SK-N-SH (cell line): ENCODE results near the gene ANO9. TPM values are rescaled to one million over a fixed set of nuclear protein-coding genes. Genes with fewer than 3 reads are reported as not detected.

Experiments
- CTCF ChIA-PET: fragments of 300-600, 350-600 bp; formaldehyde crosslinking; extraction: SDS; loops from one replicate; lab custom pipeline; 2021; lab: Yijun Ruan, JAX
- POLR2A ChIA-PET: fragments of 350-600 bp; sonication (Branson Sonifier 250); formaldehyde crosslinking; extraction: SDS; loops from one replicate; lab custom pipeline; 2020; ENCODE audit warnings: antibody characterized with exemption, inconsistent platforms; lab: Yijun Ruan, JAX
- DNase-seq: peaks from one replicate; pipeline ENCODE4 v3.0.0; 2012
- H2AFZ ChIP-seq: fragments of 200-600 bp; sonication (generic); 2 replicates; pipeline ENCODE4 v1.8.1; 2016; ENCODE audit warnings: antibody characterized with exemption, mild to moderate bottlenecking, low read depth
- H3F3A ChIP-seq: fragments of 200-600 bp; sonication (generic); replicated peaks from 2 replicates; pipeline ENCODE3; 2016; ENCODE audit warnings: antibody characterized with exemption, mild to moderate bottlenecking; ENCODE audit not compliant: insufficient read depth
- H3K27ac ChIP-seq, 2 experiments: fragments of 200-500 bp in 1 of 2; fragments of 200-600 bp in 1 of 2; sonication (Bioruptor generic) in 1 of 2; sonication (generic), shearing (Covaris generic) in 1 of 2; 2 replicates each; pipeline versions ENCODE4 v1.5.1 to v1.6.1; 2014 to 2016; ENCODE audit warnings: low read depth in 2 of 2, inconsistent platforms in 1 of 2, low read length in 1 of 2, mild to moderate bottlenecking in 1 of 2, mixed read lengths in 1 of 2
- H3K27me3 ChIP-seq: fragments of 200-600 bp; sonication (generic), shearing (Covaris generic); 2 replicates; pipeline ENCODE4 v1.6.1; 2016; ENCODE audit warnings: mixed run types; ENCODE audit not compliant: insufficient read depth
- H3K36me3 ChIP-seq, 2 experiments: fragments of 200-500 bp in 1 of 2; fragments of 200-600 bp in 1 of 2; sonication (Bioruptor generic) in 1 of 2; sonication (generic) in 1 of 2; replicated peaks in 1 of 2; 2 replicates each; pipeline versions ENCODE3 to v1.5.1; 2014 to 2016; ENCODE audit warnings: low read length in 1 of 2, mild to moderate bottlenecking in 1 of 2; ENCODE audit not compliant: insufficient read depth in 2 of 2, control insufficient read depth in 1 of 2
- H3K4me1 ChIP-seq, 2 experiments: fragments of 200-500 bp in 1 of 2; fragments of 200-600 bp in 1 of 2; sonication (Bioruptor generic) in 1 of 2; sonication (generic), shearing (Covaris generic) in 1 of 2; 2 replicates each; pipeline versions ENCODE4 v1.5.1 to v1.6.1; 2014 to 2016; ENCODE audit warnings: low read depth in 1 of 2, low read length in 1 of 2, mixed run types in 1 of 2; ENCODE audit not compliant: insufficient read depth in 2 of 2, control insufficient read depth in 1 of 2
- H3K4me2 ChIP-seq: fragments of 200-600 bp; sonication (generic), shearing (Covaris generic); 2 replicates; pipeline ENCODE4 v1.6.1; 2017; ENCODE audit warnings: mixed run types
- H3K4me3 ChIP-seq, 2 experiments: fragments of 200-500 bp in 1 of 2; fragments of 200-600 bp in 1 of 2; sonication (Bioruptor generic) in 1 of 2; sonication (generic), shearing (Covaris generic) in 1 of 2; 2 replicates each; pipeline versions ENCODE4 v1.5.1 to v1.8.1; 2014 to 2016; ENCODE audit warnings: low read depth in 2 of 2, inconsistent platforms in 1 of 2, low read length in 1 of 2, mild to moderate bottlenecking in 1 of 2, mixed read lengths in 1 of 2, moderate library complexity in 1 of 2
- H3K79me2 ChIP-seq: fragments of 200-600 bp; sonication (generic); 2 replicates; pipeline ENCODE4 v1.8.1; 2017; ENCODE audit warnings: mild to moderate bottlenecking; ENCODE audit not compliant: insufficient read depth
- H3K9ac ChIP-seq: fragments of 200-600 bp; sonication (generic); 2 replicates; pipeline ENCODE4 v1.6.1; 2017; ENCODE audit warnings: mixed run types
- H3K9me2 ChIP-seq: fragments of 200-600 bp; sonication (generic); 2 replicates; pipeline ENCODE4 v1.6.1; 2017; ENCODE audit warnings: mixed run types
- H3K9me3 ChIP-seq: fragments of 200-600 bp; sonication (generic); 2 replicates; pipeline ENCODE4 v1.6.1; 2017; ENCODE audit warnings: mixed run types, mild to moderate bottlenecking, moderate library complexity
- H4K20me1 ChIP-seq: fragments of 200-600 bp; sonication (generic); 2 replicates; pipeline ENCODE4 v1.6.1; 2017; ENCODE audit warnings: mild to moderate bottlenecking, mixed run types; ENCODE audit not compliant: insufficient read depth
- CHD2 ChIP-seq: fragments of 150-350 bp; IDR thresholded peaks from 2 replicates; pipeline ENCODE4 v1.6.1; 2018; ENCODE audit warnings: low read length; ENCODE audit not compliant: partially characterized antibody
- ELF1 ChIP-seq: IDR thresholded peaks from 2 replicates; pipeline ENCODE4 v1.4.0; 2012
- EP300 ChIP-seq, 2 experiments: IDR thresholded peaks; 2 replicates each; pipeline versions ENCODE4 v1.4.0 to v1.6.1; 2012; ENCODE audit warnings: borderline replicate concordance in 1 of 2, low read depth in 1 of 2, low read length in 1 of 2
- FOSL2 ChIP-seq: IDR thresholded peaks from 2 replicates; pipeline ENCODE4 v1.4.0; 2012; ENCODE audit warnings: low read depth, mild to moderate bottlenecking, moderate library complexity, borderline replicate concordance
- GATA2 ChIP-seq: sonication (generic); formaldehyde crosslinking; IDR thresholded peaks from 2 replicates; pipeline ENCODE4 v1.5.0; 2020; ENCODE audit warnings: mild to moderate bottlenecking, missing genetic modification reagents
- JUND ChIP-seq: IDR thresholded peaks from 2 replicates; pipeline ENCODE4 v1.4.0; 2012
- MEF2A ChIP-seq: IDR thresholded peaks from 2 replicates; pipeline ENCODE4 v1.4.0; 2012; ENCODE audit warnings: low read depth, borderline replicate concordance
- MXI1 ChIP-seq: IDR thresholded peaks from 2 replicates; pipeline ENCODE4 v1.6.1; 2012; ENCODE audit warnings: mild to moderate bottlenecking, low read depth, low read length, improper control_type of control experiment
- NRF1 ChIP-seq: IDR thresholded peaks from 2 replicates; pipeline ENCODE4 v1.6.1; 2012; ENCODE audit warnings: low read depth, mild to moderate bottlenecking, low read length
- POLR2AphosphoS5 ChIP-seq: IDR thresholded peaks from 2 replicates; pipeline ENCODE4 v1.6.1; 2012; ENCODE audit warnings: low read depth, low read length
- RAD21 ChIP-seq: IDR thresholded peaks from 2 replicates; pipeline ENCODE4 v1.6.1; 2012; ENCODE audit warnings: mild to moderate bottlenecking, low read length
- RCOR1 ChIP-seq: fragments of 150-350 bp; IDR thresholded peaks from 2 replicates; pipeline ENCODE4 v1.6.1; 2017; ENCODE audit warnings: antibody characterized with exemption, low read length
- TCF12 ChIP-seq: IDR thresholded peaks from 2 replicates; pipeline ENCODE4 v1.4.0; 2012
- TEAD4 ChIP-seq: IDR thresholded peaks from 2 replicates; pipeline ENCODE4 v1.4.0; 2012; ENCODE audit warnings: mild to moderate bottlenecking, borderline replicate concordance; ENCODE audit not compliant: insufficient read depth
- WGBS: methylation state at CpG from one replicate; pipeline ENCODE4 v1.1.6; 2017; ENCODE audit warnings: low lambda C conversion rate; 5-methylcytosine and 5-hydroxymethylcytosine counted together
- polyA plus RNA-seq, 3 experiments: library from polyadenylated mRNA; depleted of rRNA; stranded (reverse); fragments of >200 nt; gene quantifications; 2 replicates each; pipeline ENCODE4 v1.2.3, GENCODE V29; 2012
- TF ChIP-seq, protein P1 (sequence below): IDR thresholded peaks from 2 replicates; pipeline ENCODE4 v1.4.0; 2012; ENCODE audit warnings: low read depth, borderline replicate concordance
- TF ChIP-seq, protein P2 (sequence below): IDR thresholded peaks from 2 replicates; pipeline ENCODE4 v1.6.1; 2012; ENCODE audit warnings: mild to moderate bottlenecking, low read depth, low read length, moderate library complexity
- TF ChIP-seq, protein P3 (sequence below): fragments of 200-600 bp; sonication (generic); IDR thresholded peaks from 2 replicates; pipeline ENCODE4 v1.6.1; 2017; ENCODE audit warnings: antibody characterized with exemption, mild to moderate bottlenecking, moderate library complexity
- TF ChIP-seq, protein P4 (sequence below): IDR thresholded peaks from 2 replicates; pipeline ENCODE4 v1.4.0; 2012; ENCODE audit warnings: low read depth
- TF ChIP-seq, protein P5 (sequence below): IDR thresholded peaks from 2 replicates; pipeline ENCODE4 v1.4.0; 2012; ENCODE audit warnings: low read depth, borderline replicate concordance
- TF ChIP-seq, protein P6 (sequence below): fragments of 150-350 bp; IDR thresholded peaks from 2 replicates; pipeline ENCODE4 v1.6.1; 2016; ENCODE audit warnings: mild to moderate bottlenecking, low read depth, low read length

Gene ANO9
- polyA plus RNA-seq, 1 of the 3 experiments (the other 2 are of a cell fraction), result 0.12 TPM

DNA sequence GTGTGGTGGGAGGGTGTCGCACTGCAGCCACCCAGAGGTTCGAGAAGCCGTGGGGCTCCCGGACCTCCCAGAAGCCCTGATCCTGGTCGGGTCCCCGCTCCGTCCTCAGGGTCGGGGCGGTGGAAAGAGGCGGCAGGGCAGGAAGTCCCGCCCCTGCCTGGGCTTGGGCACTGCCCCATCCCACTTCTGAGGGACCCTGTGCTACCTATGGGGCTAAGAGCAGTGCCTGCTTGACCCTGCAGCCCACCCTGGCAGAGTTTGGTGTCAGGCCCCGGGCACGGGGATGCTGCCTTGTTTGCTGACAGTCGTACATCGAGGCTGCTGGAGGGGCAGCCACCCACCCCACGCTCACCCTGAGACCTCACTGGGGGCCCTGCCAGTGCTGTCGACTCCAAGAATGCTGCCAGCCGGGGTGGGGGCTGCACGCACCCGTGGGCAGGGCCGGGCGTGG, 45.8 kb upstream of the ANO9 start:
- Histone ChIP-seq H3K36me3 (peaks cover 0 to 19% of the 10 kb centered on the region in 2 experiments), H4K20me1 (no peaks in the 10 kb centered on the region), H3K9me3 (no peaks in the 10 kb centered on the region), H3K9ac (no peak overlapping the region), H3K27ac (no peak overlapping the region), H3K4me2 (no peak overlapping the region), H3K4me3 (no peak overlapping the region), H3K79me2 (no peaks in the 10 kb centered on the region; the same call in 1 of the 2 replicates), H2AFZ (no peak overlapping the region), H3K9me2 (no peaks in the 10 kb centered on the region), H3K27me3 (no peaks in the 10 kb centered on the region), H3F3A (no peaks in the 10 kb centered on the region), H3K4me1 (no peaks in the 10 kb centered on the region)
- TF ChIP-seq, protein P1, sequence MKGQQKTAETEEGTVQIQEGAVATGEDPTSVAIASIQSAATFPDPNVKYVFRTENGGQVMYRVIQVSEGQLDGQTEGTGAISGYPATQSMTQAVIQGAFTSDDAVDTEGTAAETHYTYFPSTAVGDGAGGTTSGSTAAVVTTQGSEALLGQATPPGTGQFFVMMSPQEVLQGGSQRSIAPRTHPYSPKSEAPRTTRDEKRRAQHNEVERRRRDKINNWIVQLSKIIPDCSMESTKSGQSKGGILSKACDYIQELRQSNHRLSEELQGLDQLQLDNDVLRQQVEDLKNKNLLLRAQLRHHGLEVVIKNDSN, result no peak
- TF ChIP-seq MXI1, result no peak
- TF ChIP-seq GATA2 (CRISPR knock-in tag), result no peak
- TF ChIP-seq RAD21, result no peak
- TF ChIP-seq FOSL2, result no peak
- ChIA-PET CTCF (no interaction called here), POLR2A (no interaction called here)
- 90% methylated on average over 6 of the region's 22 CpGs for WGBS
- DNase-seq, result no peak

DNA sequence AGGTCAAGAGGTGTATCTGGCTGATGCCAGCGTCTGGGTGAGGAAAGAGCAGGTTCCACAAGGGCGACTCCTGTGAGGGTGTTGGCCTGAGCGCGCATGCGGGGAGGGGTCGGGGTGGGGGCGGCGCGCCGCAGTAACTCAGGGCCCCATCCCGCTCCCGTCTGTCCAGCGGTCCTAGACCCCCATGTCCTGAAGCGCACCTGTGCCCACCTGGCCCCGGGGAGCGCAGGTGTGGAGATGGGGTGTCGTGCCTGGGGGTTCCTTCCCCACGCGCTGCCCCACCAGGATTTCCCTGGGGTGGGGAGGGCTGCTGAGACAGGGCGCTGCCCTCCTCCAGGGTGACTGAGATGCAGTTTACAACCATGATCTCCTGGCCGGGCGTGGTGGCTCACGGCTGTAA, 44.4 kb upstream of the ANO9 start:
- H3K4me2 ChIP-seq, result no peak overlapping the region
- ChIA-PET POLR2A (no interaction called here), CTCF (no interaction called here)
- no peaks in the 10 kb centered on the region; the same call in 1 of the 2 replicates for H3K79me2 ChIP-seq
- H3K9me3 ChIP-seq, result no peaks in the 10 kb centered on the region
- no peak for DNase-seq
- H3K4me3 ChIP-seq, result no peak overlapping the region
- H3K9ac ChIP-seq, result no peak overlapping the region
- WGBS, result 94% methylated on average over 9 of the region's 23 CpGs
- H4K20me1 ChIP-seq, result no peaks in the 10 kb centered on the region
- H3F3A ChIP-seq, result no peaks in the 10 kb centered on the region
- H3K36me3 ChIP-seq, result peaks cover 0 to 17% of the 10 kb centered on the region in 2 experiments
- H3K27ac ChIP-seq, result no peak overlapping the region
- no peaks in the 10 kb centered on the region for H3K9me2 ChIP-seq
- H3K27me3 ChIP-seq, result no peaks in the 10 kb centered on the region
- no peaks in the 10 kb centered on the region for H3K4me1 ChIP-seq
- H2AFZ ChIP-seq, result no peak overlapping the region
- TF ChIP-seq TCF12, result no peak
- no peak for TF ChIP-seq MXI1
- no peak for TF ChIP-seq POLR2AphosphoS5
- TF ChIP-seq CHD2, result no peak
- TF ChIP-seq, protein P2, sequence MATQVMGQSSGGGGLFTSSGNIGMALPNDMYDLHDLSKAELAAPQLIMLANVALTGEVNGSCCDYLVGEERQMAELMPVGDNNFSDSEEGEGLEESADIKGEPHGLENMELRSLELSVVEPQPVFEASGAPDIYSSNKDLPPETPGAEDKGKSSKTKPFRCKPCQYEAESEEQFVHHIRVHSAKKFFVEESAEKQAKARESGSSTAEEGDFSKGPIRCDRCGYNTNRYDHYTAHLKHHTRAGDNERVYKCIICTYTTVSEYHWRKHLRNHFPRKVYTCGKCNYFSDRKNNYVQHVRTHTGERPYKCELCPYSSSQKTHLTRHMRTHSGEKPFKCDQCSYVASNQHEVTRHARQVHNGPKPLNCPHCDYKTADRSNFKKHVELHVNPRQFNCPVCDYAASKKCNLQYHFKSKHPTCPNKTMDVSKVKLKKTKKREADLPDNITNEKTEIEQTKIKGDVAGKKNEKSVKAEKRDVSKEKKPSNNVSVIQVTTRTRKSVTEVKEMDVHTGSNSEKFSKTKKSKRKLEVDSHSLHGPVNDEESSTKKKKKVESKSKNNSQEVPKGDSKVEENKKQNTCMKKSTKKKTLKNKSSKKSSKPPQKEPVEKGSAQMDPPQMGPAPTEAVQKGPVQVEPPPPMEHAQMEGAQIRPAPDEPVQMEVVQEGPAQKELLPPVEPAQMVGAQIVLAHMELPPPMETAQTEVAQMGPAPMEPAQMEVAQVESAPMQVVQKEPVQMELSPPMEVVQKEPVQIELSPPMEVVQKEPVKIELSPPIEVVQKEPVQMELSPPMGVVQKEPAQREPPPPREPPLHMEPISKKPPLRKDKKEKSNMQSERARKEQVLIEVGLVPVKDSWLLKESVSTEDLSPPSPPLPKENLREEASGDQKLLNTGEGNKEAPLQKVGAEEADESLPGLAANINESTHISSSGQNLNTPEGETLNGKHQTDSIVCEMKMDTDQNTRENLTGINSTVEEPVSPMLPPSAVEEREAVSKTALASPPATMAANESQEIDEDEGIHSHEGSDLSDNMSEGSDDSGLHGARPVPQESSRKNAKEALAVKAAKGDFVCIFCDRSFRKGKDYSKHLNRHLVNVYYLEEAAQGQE, result no peak
- TF ChIP-seq, protein P3, sequence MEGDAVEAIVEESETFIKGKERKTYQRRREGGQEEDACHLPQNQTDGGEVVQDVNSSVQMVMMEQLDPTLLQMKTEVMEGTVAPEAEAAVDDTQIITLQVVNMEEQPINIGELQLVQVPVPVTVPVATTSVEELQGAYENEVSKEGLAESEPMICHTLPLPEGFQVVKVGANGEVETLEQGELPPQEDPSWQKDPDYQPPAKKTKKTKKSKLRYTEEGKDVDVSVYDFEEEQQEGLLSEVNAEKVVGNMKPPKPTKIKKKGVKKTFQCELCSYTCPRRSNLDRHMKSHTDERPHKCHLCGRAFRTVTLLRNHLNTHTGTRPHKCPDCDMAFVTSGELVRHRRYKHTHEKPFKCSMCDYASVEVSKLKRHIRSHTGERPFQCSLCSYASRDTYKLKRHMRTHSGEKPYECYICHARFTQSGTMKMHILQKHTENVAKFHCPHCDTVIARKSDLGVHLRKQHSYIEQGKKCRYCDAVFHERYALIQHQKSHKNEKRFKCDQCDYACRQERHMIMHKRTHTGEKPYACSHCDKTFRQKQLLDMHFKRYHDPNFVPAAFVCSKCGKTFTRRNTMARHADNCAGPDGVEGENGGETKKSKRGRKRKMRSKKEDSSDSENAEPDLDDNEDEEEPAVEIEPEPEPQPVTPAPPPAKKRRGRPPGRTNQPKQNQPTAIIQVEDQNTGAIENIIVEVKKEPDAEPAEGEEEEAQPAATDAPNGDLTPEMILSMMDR, result no peak
- no peak for TF ChIP-seq ELF1
- TF ChIP-seq EP300 (IDR thresholded peaks at IDR 0.05; ENCODE audit: borderline replicate concordance in 1 of 2, low read depth in 1 of 2, low read length in 1 of 2), result no peak
- TF ChIP-seq RCOR1, result no peak
- no peak for TF ChIP-seq GATA2 (CRISPR knock-in tag)
- TF ChIP-seq, protein P4, sequence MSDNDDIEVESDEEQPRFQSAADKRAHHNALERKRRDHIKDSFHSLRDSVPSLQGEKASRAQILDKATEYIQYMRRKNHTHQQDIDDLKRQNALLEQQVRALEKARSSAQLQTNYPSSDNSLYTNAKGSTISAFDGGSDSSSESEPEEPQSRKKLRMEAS, result no peak
- TF ChIP-seq, protein P5, sequence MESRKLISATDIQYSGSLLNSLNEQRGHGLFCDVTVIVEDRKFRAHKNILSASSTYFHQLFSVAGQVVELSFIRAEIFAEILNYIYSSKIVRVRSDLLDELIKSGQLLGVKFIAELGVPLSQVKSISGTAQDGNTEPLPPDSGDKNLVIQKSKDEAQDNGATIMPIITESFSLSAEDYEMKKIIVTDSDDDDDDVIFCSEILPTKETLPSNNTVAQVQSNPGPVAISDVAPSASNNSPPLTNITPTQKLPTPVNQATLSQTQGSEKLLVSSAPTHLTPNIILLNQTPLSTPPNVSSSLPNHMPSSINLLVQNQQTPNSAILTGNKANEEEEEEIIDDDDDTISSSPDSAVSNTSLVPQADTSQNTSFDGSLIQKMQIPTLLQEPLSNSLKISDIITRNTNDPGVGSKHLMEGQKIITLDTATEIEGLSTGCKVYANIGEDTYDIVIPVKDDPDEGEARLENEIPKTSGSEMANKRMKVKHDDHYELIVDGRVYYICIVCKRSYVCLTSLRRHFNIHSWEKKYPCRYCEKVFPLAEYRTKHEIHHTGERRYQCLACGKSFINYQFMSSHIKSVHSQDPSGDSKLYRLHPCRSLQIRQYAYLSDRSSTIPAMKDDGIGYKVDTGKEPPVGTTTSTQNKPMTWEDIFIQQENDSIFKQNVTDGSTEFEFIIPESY, result no peak
- TF ChIP-seq MEF2A, result no peak
- TF ChIP-seq, protein P6, sequence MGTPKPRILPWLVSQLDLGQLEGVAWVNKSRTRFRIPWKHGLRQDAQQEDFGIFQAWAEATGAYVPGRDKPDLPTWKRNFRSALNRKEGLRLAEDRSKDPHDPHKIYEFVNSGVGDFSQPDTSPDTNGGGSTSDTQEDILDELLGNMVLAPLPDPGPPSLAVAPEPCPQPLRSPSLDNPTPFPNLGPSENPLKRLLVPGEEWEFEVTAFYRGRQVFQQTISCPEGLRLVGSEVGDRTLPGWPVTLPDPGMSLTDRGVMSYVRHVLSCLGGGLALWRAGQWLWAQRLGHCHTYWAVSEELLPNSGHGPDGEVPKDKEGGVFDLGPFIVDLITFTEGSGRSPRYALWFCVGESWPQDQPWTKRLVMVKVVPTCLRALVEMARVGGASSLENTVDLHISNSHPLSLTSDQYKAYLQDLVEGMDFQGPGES, result no peak
- no peak for TF ChIP-seq NRF1
- TF ChIP-seq TEAD4, result no peak
- no peak for TF ChIP-seq JUND
